GM12892 (cell line): ENCODE data around the gene RBM24.
"Not testable (repeated sequence)": the region's sequence is repeated elsewhere in the genome, so short reads cannot be mapped to it uniquely, and the experiment has no call there.

Experiments
- DNase-seq: peaks from one replicate; pipeline ENCODE4 v3.0.0; 2011; ENCODE audit not compliant: insufficient read length
- FAIRE-seq: peaks from 2 replicates; lab custom pipeline; 2011; peaks lifted over from hg19 to GRCh38; lab: Jason Lieb, UNC
- POLR2A ChIP-seq: IDR thresholded peaks from 2 replicates; pipeline ENCODE4 v1.6.1; 2011; ENCODE audit warnings: low read depth, low read length, control low read depth
- POLR2AphosphoS5 ChIP-seq: IDR thresholded peaks from 2 replicates; pipeline ENCODE4 v1.6.1; 2011; ENCODE audit warnings: low read depth, low read length, control low read depth
- TAF1 ChIP-seq: IDR thresholded peaks from 2 replicates; pipeline ENCODE4 v1.6.1; 2011; ENCODE audit warnings: low read depth, mild to moderate bottlenecking, control low read depth, low read length, borderline replicate concordance

Gene RBM24

DNA sequence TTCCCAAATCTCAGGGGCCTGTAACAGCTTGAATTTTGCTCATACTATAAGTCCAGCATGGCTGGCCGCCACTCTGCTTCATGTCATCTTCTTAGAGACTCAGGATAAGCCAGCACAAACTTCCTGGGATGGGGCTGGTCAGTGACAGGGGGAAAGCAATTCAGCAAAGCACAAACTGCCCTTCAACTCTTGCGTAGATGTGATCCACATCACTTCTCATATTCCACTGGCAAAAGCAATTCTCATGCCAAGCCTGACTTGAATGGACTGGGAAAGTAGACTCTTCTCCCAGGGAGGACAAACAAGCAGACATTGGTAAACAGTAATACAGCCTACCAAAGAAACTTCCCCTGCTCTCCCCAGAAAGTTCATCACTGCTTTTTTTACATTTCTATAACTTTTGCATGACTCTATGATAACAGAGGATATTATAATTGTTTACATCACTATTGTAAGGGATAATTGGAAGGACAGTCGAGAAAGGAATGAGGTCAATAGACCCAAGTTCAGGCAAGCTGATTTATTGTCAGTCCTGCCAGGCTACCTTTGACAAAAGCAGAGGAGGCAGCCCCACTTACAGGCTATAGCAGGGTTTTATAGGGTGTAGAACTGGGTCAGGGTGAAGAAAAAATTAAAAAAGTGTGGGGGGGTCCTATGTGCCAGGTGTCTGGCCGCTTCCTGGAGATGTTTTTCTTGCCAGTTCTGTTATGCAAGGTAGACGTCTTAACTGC, 37.4 kb downstream of the RBM24 start:
- DNase-seq (no peak), FAIRE-seq (no peak)
- TF ChIP-seq POLR2AphosphoS5: no peak
- TF ChIP-seq TAF1: no peak
- no peak for TF ChIP-seq POLR2A

- not testable (repeated sequence) for DNase-seq, FAIRE-seq
Measured at GRCh38 chr6:17320266-17320665, 39.1 kb downstream of the RBM24 start.

- no peak for TF ChIP-seq POLR2A
- TF ChIP-seq POLR2AphosphoS5: no peak
- TF ChIP-seq TAF1: no peak
- FAIRE-seq (no peak), DNase-seq (no peak)
Measured at GRCh38 chr6:17331238-17331637, 50.1 kb downstream of the RBM24 start.

- DNase-seq (no peak), FAIRE-seq (no peak)
Measured at GRCh38 chr6:17334265-17334664, 53.1 kb downstream of the RBM24 start.

DNA sequence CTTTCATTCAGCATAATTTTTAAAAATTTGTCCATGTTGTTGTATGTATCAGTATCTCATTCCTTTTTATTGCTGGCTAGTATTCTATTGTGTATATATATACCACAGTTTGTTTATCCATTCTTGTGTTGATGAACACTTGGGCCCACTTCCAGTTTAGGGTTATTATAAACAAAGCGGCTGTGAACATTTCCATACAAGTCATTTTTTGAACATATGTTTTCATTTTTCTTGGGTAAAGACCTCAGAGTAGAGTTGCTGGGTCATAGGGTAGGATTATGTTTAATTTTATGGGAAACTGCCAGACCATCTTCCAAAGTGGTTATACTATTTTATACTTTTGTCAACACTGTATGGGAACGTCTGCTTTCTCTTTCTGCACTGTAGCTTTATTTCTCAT, 55.3 kb downstream of the RBM24 start:
- no peak for DNase-seq
- FAIRE-seq: no peak
- TF ChIP-seq TAF1: no peak
- no peak for TF ChIP-seq POLR2AphosphoS5
- TF ChIP-seq POLR2A: no peak

More at GRCh38 chr6:17334265-17334664, 53.1 kb downstream of the RBM24 start:
- TF ChIP-seq POLR2AphosphoS5 (no peak), TAF1 (no peak), POLR2A (no peak)

DNA sequence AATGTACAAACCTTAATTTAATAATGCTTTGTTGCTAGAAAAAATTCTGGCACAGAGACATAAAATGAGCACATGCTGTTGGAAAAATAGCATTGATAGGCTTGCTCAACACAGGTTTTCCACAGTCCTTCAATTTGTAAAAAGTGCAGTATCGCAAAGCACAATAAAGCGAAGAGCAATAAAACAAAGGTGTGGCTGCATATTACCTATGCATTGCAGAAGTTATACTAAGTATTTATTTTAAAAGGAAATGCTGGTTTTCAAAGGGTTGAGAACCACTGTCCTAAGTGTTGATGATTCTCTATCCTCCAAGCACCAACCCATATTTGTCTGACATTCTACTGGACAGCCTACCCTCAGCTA, 58.1 kb downstream of the RBM24 start:
- TF ChIP-seq POLR2AphosphoS5 (no peak), POLR2A (no peak), TAF1 (no peak)
- DNase-seq (no peak), FAIRE-seq (no peak)

DNA sequence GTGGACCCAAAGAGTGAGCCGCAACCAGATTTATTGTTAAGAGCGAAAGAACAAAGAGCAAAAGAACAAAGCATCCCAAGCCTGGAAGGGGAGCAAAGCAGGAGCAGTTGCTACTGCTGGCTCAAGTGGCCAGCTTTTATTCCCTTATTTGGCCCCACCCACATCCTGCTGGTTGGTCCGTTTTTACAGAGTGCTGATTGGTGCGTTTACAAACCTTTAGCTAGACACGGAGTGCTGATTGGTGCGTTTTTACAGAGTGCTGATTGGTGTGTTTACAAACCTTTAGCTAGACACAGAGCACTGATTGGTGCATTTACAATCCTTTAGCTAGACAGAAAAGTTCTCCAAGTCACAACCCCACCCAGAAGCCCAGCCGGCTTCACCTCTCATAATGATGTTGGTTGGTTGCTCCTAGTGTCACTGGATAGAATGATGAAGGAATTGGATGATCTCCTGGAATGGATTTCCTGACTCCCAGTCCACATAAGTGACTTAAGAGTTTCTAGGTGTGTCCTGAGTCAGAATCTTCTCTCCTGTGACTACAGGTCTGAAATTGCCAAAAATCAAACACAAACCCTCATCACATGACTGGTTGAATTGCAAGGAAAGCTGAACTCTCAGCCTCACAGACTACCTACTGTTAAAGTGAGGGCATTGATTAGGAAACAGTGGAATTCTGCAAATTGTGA, 60.1 kb downstream of the RBM24 start:
- DNase-seq: no peak
- no peak for TF ChIP-seq POLR2A
- TF ChIP-seq POLR2AphosphoS5: no peak
- TF ChIP-seq TAF1: no peak
- no peak for FAIRE-seq

DNA sequence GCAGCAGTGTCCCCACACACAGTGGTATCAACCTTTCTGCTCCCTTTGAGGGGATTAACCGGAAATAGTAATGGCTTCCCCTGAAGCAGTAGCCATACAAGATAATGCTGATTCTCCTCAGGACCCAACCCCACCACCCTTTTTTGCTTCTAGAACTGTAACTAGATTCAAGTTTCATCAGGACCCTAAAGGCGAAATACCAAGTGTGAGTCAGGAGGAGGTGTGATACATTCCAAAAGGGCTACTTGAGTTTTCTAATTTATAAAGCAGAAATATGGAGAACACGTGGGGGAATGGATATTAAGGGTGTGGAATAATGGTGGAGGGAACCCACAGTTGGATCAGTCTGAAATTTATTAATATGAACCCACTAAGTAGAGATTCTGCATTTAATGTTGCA, 60.7 kb downstream of the RBM24 start:
- FAIRE-seq: no peak

GRCh38 chr6:17343215-17343614, 62.1 kb downstream of the RBM24 start:
- TF ChIP-seq TAF1: no peak
- no peak for TF ChIP-seq POLR2AphosphoS5
- no peak for TF ChIP-seq POLR2A
- DNase-seq (no peak), FAIRE-seq (no peak)

More for the DNA sequence above, 60.7 kb downstream of the RBM24 start:
- DNase-seq: no peak
- no peak for TF ChIP-seq TAF1
- no peak for TF ChIP-seq POLR2AphosphoS5
- no peak for TF ChIP-seq POLR2A
